HG03439 (cell line): Measurements from ENCODE around the gene RNU1-2.
"Not testable (repeated sequence)": the region's sequence is repeated elsewhere in the genome, so short reads cannot be mapped to it uniquely, and the experiment has no call there.

Experiments used
- ATAC-seq: cut with Tn5 transposase; IDR thresholded peaks from one replicate; pipeline ENCODE4 v1.9.1; 2021; ENCODE audit warnings: mild to moderate bottlenecking, moderate library complexity; ENCODE audit not compliant: unreplicated experiment

RNU1-2 gene

GRCh38 chr1:16906873-16907272 lies 11.1 kb downstream of the RNU1-2 start:
- no peak for ATAC-seq

DNA sequence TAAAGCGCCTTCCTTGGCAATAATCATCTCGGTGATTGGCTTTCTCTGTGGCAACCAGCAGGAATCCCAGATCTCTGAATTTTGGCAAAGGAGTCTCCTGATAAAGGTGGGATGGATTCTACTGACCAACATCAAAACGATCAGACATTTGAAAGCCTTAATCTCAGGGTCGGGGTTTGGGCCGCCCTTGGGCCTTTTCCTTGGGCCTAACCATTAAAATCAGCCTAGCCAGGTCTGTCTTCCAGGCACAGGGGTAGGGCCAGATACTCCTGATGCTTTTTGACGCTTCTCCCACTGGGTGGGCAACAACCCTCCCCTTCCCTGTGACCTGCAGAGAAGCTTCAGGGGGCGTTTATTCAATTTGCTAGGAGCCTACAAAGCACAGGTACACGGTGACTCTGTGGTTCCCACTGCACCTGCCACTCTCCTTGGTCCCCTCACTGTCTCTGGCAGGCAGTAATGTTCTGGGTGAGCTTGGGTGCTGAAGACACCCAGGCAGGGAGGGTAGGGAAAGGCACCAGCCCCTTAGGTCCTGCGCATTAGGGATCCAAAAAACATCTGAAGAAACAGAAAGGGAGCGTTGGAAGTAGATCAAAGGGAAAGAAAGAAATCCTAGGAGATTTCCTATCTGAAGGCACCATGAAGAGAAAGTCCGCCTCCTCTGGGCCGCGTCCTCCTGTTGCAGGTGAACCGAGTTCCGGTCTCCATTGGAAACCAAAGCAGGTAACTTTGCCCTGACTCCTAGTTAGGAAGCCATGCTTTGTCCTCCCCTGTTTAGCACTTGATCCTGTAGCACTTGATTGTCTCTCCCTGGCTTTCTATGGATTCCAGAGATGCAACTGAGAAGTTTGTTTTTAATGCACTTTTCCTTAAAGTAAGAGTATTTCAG lies 12.3 kb downstream of the RNU1-2 start:
- no peak for ATAC-seq

DNA sequence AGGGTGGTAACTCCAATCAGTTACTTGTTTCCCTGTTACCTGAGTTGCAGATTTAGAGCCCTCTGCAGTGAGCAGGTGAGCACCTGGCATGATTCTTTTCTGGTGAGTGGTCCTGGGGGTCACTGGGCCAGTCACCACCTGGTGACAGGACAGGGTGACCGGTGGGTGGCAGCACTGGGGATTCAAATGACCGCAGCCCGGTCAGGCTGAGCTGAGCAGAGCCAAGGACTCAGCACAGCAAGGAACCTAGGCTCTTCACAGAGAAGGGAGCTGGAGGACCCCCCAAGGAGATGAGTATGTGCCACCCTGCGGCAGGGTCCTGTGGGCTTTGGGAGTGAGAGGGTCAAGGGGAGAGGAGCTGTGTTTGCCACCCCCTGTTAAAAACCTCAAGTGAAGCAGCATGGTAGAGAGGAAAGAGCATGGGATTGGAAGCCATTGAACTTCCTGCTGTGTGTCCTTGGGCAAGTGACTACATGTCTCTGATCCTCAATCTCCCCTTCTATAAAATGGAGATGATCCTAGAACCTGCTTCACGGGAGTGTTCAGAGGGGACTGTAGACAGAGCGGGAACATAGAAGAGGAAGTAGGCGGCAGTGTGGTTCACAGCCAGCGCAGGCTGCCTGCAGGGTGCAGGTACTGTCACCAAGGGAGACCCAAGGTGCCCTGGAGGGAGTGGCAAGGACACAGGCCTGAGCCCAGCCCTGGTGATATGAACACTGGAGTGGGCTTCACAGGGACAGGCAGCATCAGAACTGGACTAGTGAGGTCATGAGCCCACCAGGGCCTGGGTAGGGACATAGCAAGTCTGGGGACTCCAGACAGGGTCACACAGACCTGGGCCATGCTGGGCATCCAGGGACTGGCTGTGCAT lies 16.3 kb downstream of the RNU1-2 start:
- not testable (repeated sequence) for ATAC-seq

- ATAC-seq, result not testable (repeated sequence)
Observed at GRCh38 chr1:16912742-16913141, 17.0 kb downstream of the RNU1-2 start.

- ATAC-seq, result no peak
Observed at GRCh38 chr1:16913181-16913832, 17.5 kb downstream of the RNU1-2 start.

DNA sequence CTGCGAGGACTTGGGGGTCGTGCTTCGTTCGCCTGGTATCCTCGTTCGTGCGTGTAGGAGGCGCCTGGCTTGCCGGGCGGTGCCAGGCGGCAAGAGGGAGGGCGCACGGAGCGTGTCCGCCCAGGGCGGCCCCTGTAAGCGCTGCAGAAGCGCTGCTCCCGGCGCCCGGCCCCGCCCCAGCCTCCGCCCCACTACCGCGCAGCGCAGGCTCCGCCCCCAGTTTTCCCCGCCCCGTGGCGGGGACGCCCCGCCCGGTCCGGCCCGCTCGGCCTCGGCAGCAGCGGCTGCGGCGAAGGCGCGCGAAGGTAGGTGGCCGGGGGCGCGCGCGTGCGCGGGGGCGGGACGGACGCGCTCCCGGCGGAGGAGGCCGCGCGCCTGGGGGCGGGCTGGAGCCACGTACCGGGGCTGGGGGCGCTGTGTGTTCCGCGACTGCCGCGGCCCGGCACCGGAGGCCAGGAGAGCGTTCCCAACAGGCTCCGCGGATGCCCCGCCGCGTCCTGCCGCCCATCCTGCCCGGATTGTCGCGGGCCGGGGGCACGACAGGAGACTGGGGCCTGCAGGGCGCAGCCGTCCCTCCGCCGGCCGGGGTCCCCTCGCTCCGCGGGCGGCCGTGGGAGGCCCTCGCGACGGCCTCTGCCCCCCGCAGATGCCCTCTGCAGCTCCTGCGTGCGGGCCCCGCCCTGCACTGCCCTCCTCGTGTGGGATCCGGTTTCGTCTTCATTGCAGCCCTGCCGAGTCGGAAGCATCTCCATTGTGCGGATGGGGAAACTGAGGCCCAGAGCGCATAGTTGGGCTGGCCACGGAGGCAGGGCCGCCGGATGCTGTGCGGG lies 18.3 kb downstream of the RNU1-2 start:
- ATAC-seq, result peak; percentile 72

GRCh38 chr1:16914928-16915626 lies 19.3 kb downstream of the RNU1-2 start:
- not testable (repeated sequence) for ATAC-seq

GRCh38 chr1:16915627-16915973 lies 19.8 kb downstream of the RNU1-2 start:
- ATAC-seq, result no peak

DNA sequence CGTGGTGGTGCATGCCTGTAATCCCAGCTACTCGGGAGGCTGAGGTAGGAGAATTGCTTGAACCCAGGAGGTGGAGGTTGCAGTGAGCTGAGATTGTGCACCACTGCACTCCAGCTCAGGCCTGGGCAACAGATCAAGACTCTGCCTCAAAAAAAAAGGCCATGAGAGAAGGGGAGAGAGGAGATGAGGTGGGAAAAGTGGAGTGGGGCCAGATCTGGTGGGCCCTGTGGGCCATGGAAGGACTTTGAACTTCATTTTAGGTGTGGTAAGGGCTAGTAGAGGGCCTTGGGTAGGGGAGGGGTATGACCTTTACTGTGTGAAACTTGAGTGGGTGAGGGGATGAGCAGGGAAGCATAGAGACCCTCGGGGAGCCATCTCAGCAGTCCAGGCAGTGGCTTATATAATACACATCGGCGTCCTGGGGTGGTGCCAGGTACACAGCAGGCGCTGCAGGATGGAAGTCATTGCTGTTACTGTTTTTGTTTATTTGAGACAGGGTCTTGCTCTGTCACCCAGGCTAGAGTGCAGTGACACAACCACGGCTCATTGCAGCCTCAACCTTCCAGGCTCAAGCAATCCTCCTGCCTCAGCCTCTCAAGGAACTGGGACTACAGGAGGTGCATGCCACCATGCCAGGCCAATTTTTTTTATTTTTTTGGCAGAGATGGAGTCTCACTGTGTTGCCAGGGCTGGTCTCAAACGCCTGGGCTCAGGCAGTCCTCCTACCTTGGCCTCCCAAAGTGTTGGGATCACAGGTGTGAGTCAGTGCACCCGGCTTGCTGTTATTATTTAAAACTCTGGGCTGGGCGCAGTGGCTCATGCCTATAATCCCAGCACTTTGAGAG lies 20.5 kb downstream of the RNU1-2 start:
- ATAC-seq, result not testable (repeated sequence)

- ATAC-seq, result no peak
Observed at GRCh38 chr1:16918371-16918770, 22.6 kb downstream of the RNU1-2 start.

GRCh38 chr1:16918936-16919665 lies 23.3 kb downstream of the RNU1-2 start:
- ATAC-seq, result not testable (repeated sequence)

GRCh38 chr1:16920951-16921350 lies 25.2 kb downstream of the RNU1-2 start:
- ATAC-seq, result no peak

DNA sequence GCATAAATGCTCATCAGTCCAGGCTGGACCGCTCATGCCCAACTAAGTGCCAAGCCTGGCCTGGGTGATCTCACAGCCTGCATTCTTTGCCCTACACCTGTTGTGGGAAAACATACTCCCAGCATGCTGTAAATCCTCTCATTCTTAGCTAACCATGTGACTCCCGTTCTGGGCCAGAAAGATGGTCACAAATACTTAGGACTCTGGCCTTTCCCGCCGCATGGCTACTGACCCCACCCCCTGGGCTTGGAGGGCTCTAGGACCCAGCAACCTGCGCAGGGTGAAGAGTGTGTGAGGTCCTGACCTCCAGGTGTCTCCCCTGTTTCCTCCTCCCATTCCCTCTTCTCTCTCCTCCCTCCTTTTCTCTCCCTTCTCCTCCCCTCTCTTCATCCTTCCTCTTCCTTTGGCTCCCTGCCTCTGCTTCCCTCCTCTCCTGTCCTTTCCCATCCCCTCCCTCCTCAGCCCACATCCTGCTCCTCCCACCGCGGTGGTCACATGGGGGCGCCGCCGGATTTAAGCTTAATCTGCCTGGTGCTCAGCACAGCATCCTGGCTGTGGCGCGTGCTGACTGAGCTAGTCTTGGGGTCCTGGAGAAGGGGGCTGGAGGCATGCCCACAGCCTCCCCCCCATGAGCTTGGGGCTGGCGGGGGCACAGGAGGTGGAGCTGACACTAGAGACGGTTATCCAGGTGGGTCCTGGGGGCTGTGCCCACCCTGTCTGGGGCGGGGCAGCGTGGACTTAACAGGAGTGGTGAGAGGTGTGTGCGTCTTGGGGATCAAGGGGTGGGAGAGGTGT lies 25.8 kb downstream of the RNU1-2 start, which contains the start of gene CROCC:
TSS of gene CROCC (plus strand) at position 541 of the 795 bp plus-strand sequence. CDS start at position 629, 88 bp downstream.
- no peak for ATAC-seq

DNA sequence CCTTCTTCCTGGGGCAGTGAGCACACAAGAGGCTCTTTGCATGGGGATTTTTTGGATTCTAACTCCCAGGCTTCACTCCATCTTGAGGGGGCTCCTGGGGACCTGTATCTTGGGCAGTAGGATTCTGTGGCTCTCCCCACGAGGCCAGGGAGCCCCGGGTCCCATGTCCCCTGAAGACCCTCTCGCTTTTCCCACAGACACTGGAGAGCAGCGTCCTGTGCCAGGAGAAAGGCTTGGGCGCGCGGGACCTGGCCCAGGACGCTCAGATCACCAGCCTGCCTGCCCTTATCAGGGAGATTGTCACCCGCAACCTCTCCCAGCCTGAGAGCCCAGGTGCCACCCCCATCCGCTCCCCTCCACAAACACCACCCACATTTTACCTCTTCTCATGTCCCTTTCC lies 26.7 kb downstream of the RNU1-2 start:
- no peak for ATAC-seq

DNA sequence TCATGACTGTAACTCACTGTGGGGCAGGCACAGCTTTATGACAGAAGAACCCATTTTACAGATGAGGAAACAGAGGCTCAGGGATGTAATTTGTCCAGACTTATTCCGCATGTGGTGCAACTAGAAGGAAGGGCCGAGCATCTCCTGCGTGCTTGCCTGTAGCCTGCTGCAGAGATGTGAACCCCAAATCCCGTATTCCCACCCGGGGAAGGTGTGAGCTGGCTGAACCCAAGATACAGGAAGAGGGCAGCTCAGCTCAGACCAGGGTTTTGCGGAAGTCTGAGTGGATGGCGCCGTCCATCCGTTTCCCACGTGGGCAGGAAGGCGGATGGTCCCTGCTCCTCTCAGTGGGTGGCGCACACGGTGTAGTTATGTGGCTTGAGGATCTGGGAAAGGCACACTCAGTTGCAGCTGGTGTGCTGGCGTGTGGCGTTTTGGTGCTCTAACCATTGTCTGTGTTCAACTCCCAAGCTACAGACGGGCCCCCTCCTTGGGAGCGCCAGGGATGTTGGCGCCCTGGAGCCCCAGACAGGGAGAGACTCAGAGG lies 27.2 kb downstream of the RNU1-2 start:
- no peak for ATAC-seq

- ATAC-seq, result no peak
Observed at GRCh38 chr1:16924216-16924918, 28.6 kb downstream of the RNU1-2 start.
